Tibial artery (tissue), 4 donors: ENCODE results near the gene MBOAT7.
"Not testable (repeated sequence)": the region's sequence is repeated elsewhere in the genome, so short reads cannot be mapped to it uniquely, and the experiment has no call there.

ENCODE experiments used
- DNase-seq, 2 donors: peaks; one replicate each; pipeline ENCODE4 v3.0.0-alpha.2; 2019
- H3K27ac ChIP-seq, 2 donors: fragments of 200-600 bp; sonication (generic) in 1 of 2; 1 replicate in 1 of 2; 2 replicates in 1 of 2; pipeline ENCODE4 v1.5.1; 2018 to 2019; ENCODE audit warnings: mild to moderate bottlenecking in 1 of 2
- H3K27me3 ChIP-seq, 2 donors: fragments of 200-600 bp; sonication (generic) in 1 of 2; one replicate each; pipeline versions ENCODE4 v1.5.1 to v1.6.0; 2016 to 2019
- H3K36me3 ChIP-seq, 3 donors: fragments of 200-600 bp; sonication (generic) in 2 of 3; one replicate each; pipeline ENCODE4 v1.5.1; 2016 to 2019; ENCODE audit warnings: mild to moderate bottlenecking in 2 of 3
- H3K4me1 ChIP-seq, 4 donors: fragments of 200-600 bp; sonication (generic) in 2 of 4; 1 replicate in 3 of 4; 2 replicates in 1 of 4; pipeline ENCODE4 v1.5.1; 2016 to 2019
- H3K4me3 ChIP-seq, 2 donors: fragments of 200-600 bp; sonication (generic) in 1 of 2; 1 replicate in 1 of 2; 2 replicates in 1 of 2; pipeline ENCODE4 v1.5.1; 2018 to 2019; ENCODE audit warnings: mild to moderate bottlenecking in 2 of 2
- H3K9me3 ChIP-seq, 3 donors: fragments of 200-600 bp; sonication (generic) in 1 of 3; one replicate each; pipeline ENCODE4 v1.5.1; 2016 to 2019
- intact Hi-C: fragments of 100-400 bp; cut with DNase I; formaldehyde crosslinking; loops from one replicate; pipeline ENCODE4 v1.15.0; 2023; ENCODE audit warnings: low total_unique reads
- TF ChIP-seq, protein P1 (sequence below), 2 experiments: fragments of 200-600 bp in 1 of 2; fragments of 450-650 bp in 1 of 2; IDR thresholded peaks; one replicate each; pipeline ENCODE4 v1.5.1; 2017 to 2019; ENCODE audit warnings: antibody characterized with exemption in 2 of 2, mild to moderate bottlenecking in 1 of 2, moderate library complexity in 1 of 2

The MBOAT7 gene

DNA sequence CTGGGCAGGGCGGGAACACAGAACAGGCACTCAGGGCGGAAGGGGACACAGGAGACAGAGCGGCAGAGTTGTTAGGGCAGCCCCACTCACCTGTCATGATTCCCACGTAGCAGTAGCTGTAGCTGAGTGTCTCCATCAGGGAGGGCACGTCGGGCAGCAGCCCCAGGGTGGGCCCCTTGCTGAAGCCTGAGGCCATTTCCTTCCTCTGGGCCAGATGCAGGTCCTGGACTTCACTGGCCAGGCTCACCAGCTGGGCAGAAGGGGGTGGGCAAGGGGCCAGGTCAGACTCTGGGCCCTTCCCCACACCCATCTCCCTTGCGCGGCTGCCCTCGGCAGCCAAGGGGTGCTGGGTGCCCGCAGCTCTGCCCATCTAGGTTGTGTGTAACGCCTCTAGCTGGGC, 5.9 kb downstream of the MBOAT7 start:
- H3K36me3 ChIP-seq = peaks cover 7 to 51% (median 12%) of the 10 kb centered on the region in 3 donors
- peaks cover 2 to 6% (median 5%) of the 10 kb centered on the region in 4 donors for H3K4me1 ChIP-seq
- H3K27ac ChIP-seq = no peak overlapping the region
- intact Hi-C loops = no loop called here
- no peaks in the 10 kb centered on the region for H3K9me3 ChIP-seq
- TF ChIP-seq, protein P1, sequence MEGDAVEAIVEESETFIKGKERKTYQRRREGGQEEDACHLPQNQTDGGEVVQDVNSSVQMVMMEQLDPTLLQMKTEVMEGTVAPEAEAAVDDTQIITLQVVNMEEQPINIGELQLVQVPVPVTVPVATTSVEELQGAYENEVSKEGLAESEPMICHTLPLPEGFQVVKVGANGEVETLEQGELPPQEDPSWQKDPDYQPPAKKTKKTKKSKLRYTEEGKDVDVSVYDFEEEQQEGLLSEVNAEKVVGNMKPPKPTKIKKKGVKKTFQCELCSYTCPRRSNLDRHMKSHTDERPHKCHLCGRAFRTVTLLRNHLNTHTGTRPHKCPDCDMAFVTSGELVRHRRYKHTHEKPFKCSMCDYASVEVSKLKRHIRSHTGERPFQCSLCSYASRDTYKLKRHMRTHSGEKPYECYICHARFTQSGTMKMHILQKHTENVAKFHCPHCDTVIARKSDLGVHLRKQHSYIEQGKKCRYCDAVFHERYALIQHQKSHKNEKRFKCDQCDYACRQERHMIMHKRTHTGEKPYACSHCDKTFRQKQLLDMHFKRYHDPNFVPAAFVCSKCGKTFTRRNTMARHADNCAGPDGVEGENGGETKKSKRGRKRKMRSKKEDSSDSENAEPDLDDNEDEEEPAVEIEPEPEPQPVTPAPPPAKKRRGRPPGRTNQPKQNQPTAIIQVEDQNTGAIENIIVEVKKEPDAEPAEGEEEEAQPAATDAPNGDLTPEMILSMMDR (IDR thresholded peaks at IDR 0.05) = no peak
- H3K27me3 ChIP-seq = no peaks in the 10 kb centered on the region
- DNase-seq = no peak
- no peak overlapping the region for H3K4me3 ChIP-seq

DNA sequence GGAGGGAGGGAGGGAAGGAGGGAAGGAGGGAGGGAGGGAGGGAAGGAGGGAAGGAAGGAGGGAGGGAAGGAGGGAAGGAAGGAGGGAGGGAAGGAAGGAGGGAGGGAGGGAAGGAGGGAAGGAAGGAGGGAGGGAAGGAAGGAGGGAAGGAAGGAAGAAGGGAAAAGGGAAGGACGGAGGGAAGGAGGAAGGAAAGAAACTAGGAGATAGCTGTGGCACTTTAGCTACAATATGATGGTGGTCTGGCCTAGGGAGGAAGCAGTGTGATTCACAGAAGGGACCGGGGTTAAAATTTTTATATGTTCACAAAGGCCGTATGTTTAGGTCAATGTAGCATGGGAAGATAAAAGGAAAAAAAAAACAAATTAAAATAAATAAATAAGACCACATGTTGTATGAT, 7.5 kb downstream of the MBOAT7 start:
- DNase-seq, H3K27ac ChIP-seq, H3K27me3 ChIP-seq, H3K9me3 ChIP-seq, H3K4me1 ChIP-seq, intact Hi-C loops, H3K4me3 ChIP-seq: not testable (repeated sequence)
- peaks cover 7 to 52% (median 20%) of the 10 kb centered on the region in 3 donors for H3K36me3 ChIP-seq

DNA sequence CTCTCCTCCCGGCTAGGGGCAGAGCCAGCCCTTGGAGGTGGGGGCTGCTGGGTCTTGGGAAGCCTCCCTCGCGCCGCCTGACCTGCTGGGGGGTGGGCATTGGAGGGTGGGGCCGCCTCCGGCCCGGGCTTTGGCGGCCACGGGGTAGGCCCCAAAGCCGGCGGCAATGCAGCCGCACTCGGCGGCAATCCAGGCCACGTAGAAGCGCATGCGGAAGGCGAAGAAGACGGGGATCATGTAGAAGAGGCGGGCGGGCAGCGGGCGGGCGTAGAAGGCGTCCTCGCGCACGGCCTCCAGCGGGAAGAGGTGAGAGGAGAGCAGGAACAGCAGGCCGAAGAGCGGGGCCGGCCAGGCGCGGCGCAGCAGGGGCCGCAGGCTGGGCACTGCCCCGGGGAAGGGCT, 8.7 kb downstream of the MBOAT7 start:
- no peaks in the 10 kb centered on the region for H3K27me3 ChIP-seq
- TF ChIP-seq, protein P1 (IDR thresholded peaks at IDR 0.05) = no peak
- H3K36me3 ChIP-seq = peaks cover 7 to 52% (median 29%) of the 10 kb centered on the region in 3 donors
- no peak for DNase-seq
- no peak overlapping the region for H3K27ac ChIP-seq
- intact Hi-C loops = no loop called here
- no peaks in the 10 kb centered on the region for H3K4me1 ChIP-seq
- no peaks in the 10 kb centered on the region for H3K9me3 ChIP-seq
- no peak overlapping the region for H3K4me3 ChIP-seq

DNA sequence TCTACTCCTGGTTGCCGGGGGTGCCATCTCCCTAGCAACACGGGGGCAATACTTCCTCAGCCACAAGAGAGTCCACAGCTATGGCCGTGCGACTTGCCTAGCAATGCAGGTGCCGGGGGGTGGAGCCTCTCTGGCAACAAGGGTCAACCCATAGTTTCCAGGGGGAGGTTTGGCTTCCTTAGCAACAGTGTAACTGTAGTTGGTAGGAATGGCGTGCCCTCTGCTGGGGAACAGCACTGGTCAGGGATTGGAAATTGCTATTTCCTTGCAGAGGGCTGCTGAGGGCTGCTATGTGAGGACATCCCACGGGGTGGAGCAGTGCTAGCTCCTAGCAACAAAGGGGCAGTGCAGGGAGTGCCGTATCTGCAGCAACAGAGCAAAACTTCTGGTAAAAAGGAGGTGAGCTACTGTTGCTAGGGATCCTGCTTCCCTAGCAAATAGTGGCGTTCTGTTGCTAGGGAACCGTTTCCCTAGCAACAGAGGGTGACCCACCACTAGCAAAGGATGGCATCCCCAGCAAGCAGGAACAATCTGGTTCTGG, 9.4 kb downstream of the MBOAT7 start:
- Histone ChIP-seq H3K4me1 (no peaks in the 10 kb centered on the region), H3K36me3 (peaks cover 7 to 56% (median 29%) of the 10 kb centered on the region in 3 donors), H3K9me3 (no peaks in the 10 kb centered on the region), H3K4me3 (no peak overlapping the region), H3K27me3 (no peaks in the 10 kb centered on the region), H3K27ac (no peak overlapping the region)
- DNase-seq = no peak
- TF ChIP-seq, protein P1 (IDR thresholded peaks at IDR 0.05) = no peak
- intact Hi-C loops = no loop called here

DNA sequence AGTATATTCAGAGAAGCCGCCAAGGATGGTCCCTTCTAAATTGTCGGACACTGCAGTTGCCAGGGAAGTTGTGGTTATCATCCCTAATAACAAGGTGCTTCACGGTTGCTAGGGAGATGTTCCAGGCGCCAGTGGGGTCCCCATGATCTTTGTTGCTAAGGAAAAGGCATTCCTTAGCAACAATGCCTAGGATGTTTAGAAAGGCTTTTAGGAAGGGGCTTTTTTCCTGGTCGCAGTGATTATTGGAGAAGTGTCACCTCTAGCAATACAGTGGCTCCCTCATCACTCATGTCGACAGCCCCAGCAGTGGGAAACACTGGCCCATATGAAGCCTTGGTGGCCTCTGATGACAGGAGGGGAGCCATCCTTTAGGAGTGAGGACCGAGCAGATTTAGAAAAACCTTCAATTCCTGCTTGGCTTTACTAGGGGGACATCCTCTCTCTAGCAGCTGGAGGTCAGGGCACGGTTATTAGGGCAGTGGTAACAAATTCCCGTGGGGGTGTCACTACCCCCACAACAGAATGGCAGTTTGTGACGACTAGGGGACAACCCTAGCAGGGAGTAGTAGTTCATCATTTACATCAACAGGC, 10.0 kb downstream of the MBOAT7 start:
- no peak overlapping the region for H3K4me3 ChIP-seq
- H3K9me3 ChIP-seq = no peaks in the 10 kb centered on the region
- intact Hi-C loops = no loop called here
- no peaks in the 10 kb centered on the region for H3K4me1 ChIP-seq
- no peak for DNase-seq
- H3K27me3 ChIP-seq = peaks cover 0 to under 1% of the 10 kb centered on the region in 2 donors
- H3K27ac ChIP-seq = no peak overlapping the region
- TF ChIP-seq, protein P1 (IDR thresholded peaks at IDR 0.05) = no peak
- H3K36me3 ChIP-seq = peaks cover 7 to 56% (median 29%) of the 10 kb centered on the region in 3 donors

DNA sequence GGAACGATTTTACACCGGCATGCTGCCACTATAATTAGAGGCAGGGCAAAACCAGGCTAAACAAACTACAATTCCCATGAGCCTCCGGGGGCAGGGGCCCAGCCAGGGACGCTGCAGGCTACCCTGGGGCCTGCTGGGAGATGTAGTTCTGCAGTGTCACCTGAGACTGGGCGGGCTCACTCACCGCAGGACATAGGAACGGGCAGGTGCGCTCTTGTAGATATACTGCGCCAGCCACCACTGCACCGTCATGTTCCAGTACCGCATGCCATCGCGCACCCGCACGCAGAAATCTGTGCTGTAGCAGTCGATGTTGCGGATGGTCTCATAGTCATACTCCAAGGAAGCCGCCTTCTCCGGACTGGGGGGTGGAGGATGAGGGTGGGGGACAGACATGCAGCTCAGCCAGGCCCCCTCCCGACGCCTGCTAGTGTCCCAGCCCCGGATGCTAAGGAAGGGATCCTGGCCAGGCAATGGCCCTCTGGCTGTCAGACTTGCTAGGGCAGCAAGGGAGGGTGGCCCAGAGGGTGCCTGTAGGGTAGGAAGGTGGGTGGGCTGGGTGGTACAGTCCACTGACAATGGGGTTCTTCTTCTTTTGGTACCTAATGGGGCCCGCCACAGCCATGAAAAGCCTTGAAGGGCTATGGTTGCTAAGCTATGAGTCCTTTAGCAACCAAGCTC, 10.7 kb downstream of the MBOAT7 start:
- Histone ChIP-seq H3K27ac (no peak overlapping the region), H3K4me3 (no peak overlapping the region), H3K36me3 (peaks cover 7 to 54% (median 29%) of the 10 kb centered on the region in 3 donors), H3K27me3 (peaks cover 0 to 7% of the 10 kb centered on the region in 2 donors), H3K4me1 (no peaks in the 10 kb centered on the region), H3K9me3 (no peaks in the 10 kb centered on the region)
- intact Hi-C loops = no loop called here
- DNase-seq = no peak
- TF ChIP-seq, protein P1 (IDR thresholded peaks at IDR 0.05) = no peak
